HepG2 (cell line): Measurements from ENCODE around the gene FERMT2. TPM values are rescaled to one million over a fixed set of nuclear protein-coding genes. Genes with fewer than 3 reads are reported as not detected.

Experiments used
- KDM1A ChIP-seq: IDR thresholded peaks from 2 replicates; pipeline ENCODE4 v1.6.1; 2016; ENCODE audit warnings: missing compliant biosample characterization
- SETDB1 ChIP-seq: sonication (generic); formaldehyde crosslinking; IDR thresholded peaks from 2 replicates; pipeline ENCODE4 v1.5.1; 2020; ENCODE audit warnings: missing genetic modification reagents, mild to moderate bottlenecking, borderline replicate concordance
- SMAD3 ChIP-seq: sonication (generic); formaldehyde crosslinking; IDR thresholded peaks from 2 replicates; pipeline ENCODE4 v1.4.0; 2020; ENCODE audit warnings: missing genetic modification reagents
- ZBTB40 ChIP-seq, 2 experiments: fragments of 450-650 bp in 1 of 2; sonication (generic) in 1 of 2; formaldehyde crosslinking in 1 of 2; IDR thresholded peaks; 2 replicates each; pipeline versions ENCODE4 v1.6.1 to v1.8.0; 2016 to 2022; ENCODE audit warnings: antibody characterized with exemption in 1 of 2, mild to moderate bottlenecking in 1 of 2, missing genetic modification reagents in 1 of 2
- ZBTB42 ChIP-seq: sonication (generic); formaldehyde crosslinking; IDR thresholded peaks from 2 replicates; pipeline ENCODE4 v1.5.0; 2020; ENCODE audit warnings: mild to moderate bottlenecking, missing genetic modification reagents
- ZNF761 ChIP-seq: sonication (generic); formaldehyde crosslinking; conservative IDR thresholded peaks from 2 replicates; pipeline ENCODE4 v1.4.0; 2020; ENCODE audit warnings: mild to moderate bottlenecking, missing genetic modification reagents
- ZNF879 ChIP-seq: sonication (generic); formaldehyde crosslinking; IDR thresholded peaks from 2 replicates; pipeline ENCODE4 v1.8.1; 2023; ENCODE audit warnings: missing genetic modification reagents
- ZSCAN9 ChIP-seq: IDR thresholded peaks from 2 replicates; pipeline ENCODE4 v1.6.1; 2016; ENCODE audit warnings: borderline replicate concordance
- polyA plus RNA-seq, 8 experiments: library from polyadenylated mRNA; depleted of rRNA in 3 of 8; stranded (reverse) in 7 of 8; unstranded in 1 of 8; fragments of >200 nt; fragmentation: Illumina TruSeq in 4 of 8; extraction: Trizol in 4 of 8; gene quantifications; 2 replicates each; pipeline versions ENCODE4 v1.2.1 to v1.2.3, GENCODE V29; 2011 to 2016; ENCODE audit warnings: low read depth in 4 of 8, missing spikeins in 1 of 8, mixed read lengths in 1 of 8; ENCODE audit not compliant: insufficient read depth in 1 of 8
- total RNA-seq, 5 experiments: library from RNA; depleted of rRNA; stranded (reverse); fragments of >200 nt; fragmentation: Illumina TruSeq; extraction: Trizol; gene quantifications; 2 replicates each; pipeline ENCODE4 v1.2.3, GENCODE V29; 2016; ENCODE audit warnings: low read depth in 1 of 5
- TF ChIP-seq, protein P1 (sequence below): sonication (generic); formaldehyde crosslinking; IDR thresholded peaks from 2 replicates; pipeline ENCODE4 v1.9.0; 2022; ENCODE audit warnings: low read depth, missing genetic modification reagents
- TF ChIP-seq, protein P2 (sequence below): sonication (generic); formaldehyde crosslinking; IDR thresholded peaks from 2 replicates; pipeline ENCODE4 v1.4.0; 2020; ENCODE audit warnings: missing genetic modification reagents, borderline replicate concordance
- TF ChIP-seq, protein P3 (sequence below): sonication (generic); formaldehyde crosslinking; conservative IDR thresholded peaks from 2 replicates; pipeline ENCODE4 v1.8.0; 2022; ENCODE audit warnings: missing genetic modification reagents

FERMT2 gene
- total and polyA plus RNA-seq, 2 of the 13 experiments (the other 11 are each of a cell fraction or from before 2014, with no cell fraction given): 36.2 to 60.4 TPM

GRCh38 chr14:52821805-52822250 lies 129.0 kb downstream of the FERMT2 start (continued):
- TF ChIP-seq, protein P1, sequence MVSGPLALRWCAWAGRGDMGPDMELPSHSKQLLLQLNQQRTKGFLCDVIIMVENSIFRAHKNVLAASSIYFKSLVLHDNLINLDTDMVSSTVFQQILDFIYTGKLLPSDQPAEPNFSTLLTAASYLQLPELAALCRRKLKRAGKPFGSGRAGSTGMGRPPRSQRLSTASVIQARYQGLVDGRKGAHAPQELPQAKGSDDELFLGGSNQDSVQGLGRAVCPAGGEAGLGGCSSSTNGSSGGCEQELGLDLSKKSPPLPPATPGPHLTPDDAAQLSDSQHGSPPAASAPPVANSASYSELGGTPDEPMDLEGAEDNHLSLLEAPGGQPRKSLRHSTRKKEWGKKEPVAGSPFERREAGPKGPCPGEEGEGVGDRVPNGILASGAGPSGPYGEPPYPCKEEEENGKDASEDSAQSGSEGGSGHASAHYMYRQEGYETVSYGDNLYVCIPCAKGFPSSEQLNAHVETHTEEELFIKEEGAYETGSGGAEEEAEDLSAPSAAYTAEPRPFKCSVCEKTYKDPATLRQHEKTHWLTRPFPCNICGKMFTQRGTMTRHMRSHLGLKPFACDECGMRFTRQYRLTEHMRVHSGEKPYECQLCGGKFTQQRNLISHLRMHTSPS (CRISPR knock-in tag): peak; percentile 93
- TF ChIP-seq, protein P2, sequence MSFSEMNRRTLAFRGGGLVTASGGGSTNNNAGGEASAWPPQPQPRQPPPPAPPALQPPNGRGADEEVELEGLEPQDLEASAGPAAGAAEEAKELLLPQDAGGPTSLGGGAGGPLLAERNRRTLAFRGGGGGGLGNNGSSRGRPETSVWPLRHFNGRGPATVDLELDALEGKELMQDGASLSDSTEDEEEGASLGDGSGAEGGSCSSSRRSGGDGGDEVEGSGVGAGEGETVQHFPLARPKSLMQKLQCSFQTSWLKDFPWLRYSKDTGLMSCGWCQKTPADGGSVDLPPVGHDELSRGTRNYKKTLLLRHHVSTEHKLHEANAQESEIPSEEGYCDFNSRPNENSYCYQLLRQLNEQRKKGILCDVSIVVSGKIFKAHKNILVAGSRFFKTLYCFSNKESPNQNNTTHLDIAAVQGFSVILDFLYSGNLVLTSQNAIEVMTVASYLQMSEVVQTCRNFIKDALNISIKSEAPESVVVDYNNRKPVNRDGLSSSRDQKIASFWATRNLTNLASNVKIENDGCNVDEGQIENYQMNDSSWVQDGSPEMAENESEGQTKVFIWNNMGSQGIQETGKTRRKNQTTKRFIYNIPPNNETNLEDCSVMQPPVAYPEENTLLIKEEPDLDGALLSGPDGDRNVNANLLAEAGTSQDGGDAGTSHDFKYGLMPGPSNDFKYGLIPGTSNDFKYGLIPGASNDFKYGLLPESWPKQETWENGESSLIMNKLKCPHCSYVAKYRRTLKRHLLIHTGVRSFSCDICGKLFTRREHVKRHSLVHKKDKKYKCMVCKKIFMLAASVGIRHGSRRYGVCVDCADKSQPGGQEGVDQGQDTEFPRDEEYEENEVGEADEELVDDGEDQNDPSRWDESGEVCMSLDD: no peak
- TF ChIP-seq, protein P3, sequence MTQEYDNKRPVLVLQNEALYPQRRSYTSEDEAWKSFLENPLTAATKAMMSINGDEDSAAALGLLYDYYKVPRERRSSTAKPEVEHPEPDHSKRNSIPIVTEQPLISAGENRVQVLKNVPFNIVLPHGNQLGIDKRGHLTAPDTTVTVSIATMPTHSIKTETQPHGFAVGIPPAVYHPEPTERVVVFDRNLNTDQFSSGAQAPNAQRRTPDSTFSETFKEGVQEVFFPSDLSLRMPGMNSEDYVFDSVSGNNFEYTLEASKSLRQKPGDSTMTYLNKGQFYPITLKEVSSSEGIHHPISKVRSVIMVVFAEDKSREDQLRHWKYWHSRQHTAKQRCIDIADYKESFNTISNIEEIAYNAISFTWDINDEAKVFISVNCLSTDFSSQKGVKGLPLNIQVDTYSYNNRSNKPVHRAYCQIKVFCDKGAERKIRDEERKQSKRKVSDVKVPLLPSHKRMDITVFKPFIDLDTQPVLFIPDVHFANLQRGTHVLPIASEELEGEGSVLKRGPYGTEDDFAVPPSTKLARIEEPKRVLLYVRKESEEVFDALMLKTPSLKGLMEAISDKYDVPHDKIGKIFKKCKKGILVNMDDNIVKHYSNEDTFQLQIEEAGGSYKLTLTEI (CRISPR knock-in tag): no peak
- TF ChIP-seq ZNF879 (CRISPR knock-in tag): no peak
- peak; percentile 89 for TF ChIP-seq KDM1A (CRISPR knock-in tag)
- TF ChIP-seq SMAD3 (CRISPR knock-in tag): peak; percentile 84; the same call in 1 of the 2 replicates
- no peak for TF ChIP-seq ZBTB40 (IDR thresholded peaks at IDR 0.05)
- no peak; the same call in 1 of the 2 replicates for TF ChIP-seq ZBTB40 (CRISPR knock-in tag; IDR thresholded peaks at IDR 0.05)
- peak; percentile 85 for TF ChIP-seq ZSCAN9 (CRISPR knock-in tag)
- no peak for TF ChIP-seq ZBTB42
- no peak for TF ChIP-seq ZNF761
- no peak for TF ChIP-seq SETDB1 (CRISPR knock-in tag)
